DND-41 (cell line): ENCODE results near the gene AIFM1.

Experiments used
- CTCF ChIP-seq: IDR thresholded peaks from 2 replicates; pipeline ENCODE4 v1.5.1; 2012; ENCODE audit warnings: borderline replicate concordance, low read length, moderate library complexity, mild to moderate bottlenecking; ENCODE audit not compliant: poor library complexity, severe bottlenecking; ENCODE audit errors: extremely low read depth
- EZH2 ChIP-seq: IDR thresholded peaks from 3 replicates; pipeline ENCODE4 v1.6.1; 2012; ENCODE audit warnings: borderline replicate concordance, low read depth, mild to moderate bottlenecking, moderate library complexity, low read length, inconsistent platforms; ENCODE audit not compliant: severe bottlenecking

DNA sequence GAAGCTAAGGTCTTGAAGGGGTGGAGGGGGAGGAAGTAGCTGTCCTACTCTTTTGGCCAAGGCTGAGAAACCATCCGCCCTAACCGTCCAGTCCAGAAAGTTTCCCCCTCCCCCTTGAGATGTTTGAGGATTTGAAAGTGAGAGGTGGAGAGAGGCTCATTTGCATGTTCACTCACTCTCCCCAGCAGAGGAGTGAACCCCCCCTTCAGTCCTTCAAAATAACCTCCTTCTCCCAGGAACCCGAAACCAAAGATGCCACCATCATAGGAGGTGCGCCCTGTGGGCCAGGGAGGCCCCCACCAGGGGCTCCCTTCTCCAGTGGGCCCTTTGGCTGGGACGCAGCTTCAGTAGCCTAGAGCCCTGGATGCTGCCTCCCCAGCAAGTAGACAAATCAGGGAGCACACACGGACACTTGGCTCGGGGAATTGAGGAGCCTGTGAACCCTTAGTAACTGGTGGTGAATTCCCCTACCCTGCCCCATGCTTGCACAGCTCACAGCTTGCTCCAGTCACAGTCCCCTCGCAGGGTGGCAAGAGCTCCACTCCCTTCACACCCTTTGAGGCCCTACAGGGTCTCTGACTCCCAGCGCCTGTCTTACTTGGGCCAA, 80.9 kb downstream of the AIFM1 start:
- no peak for TF ChIP-seq CTCF
- TF ChIP-seq EZH2, result no peak
